Activated CD4-positive, alpha-beta T cell treated with anti-CD3 and anti-CD28 coated beads for 36 hours (primary cell): ENCODE measurements around the gene ENOX1. TPM values are rescaled to one million over a fixed set of nuclear protein-coding genes. Genes with fewer than 3 reads are reported as not detected.
A peak's percentile ranks its signal among the peaks of the same experiment; 100 is the strongest.

Experiments used
- ATAC-seq: fragments of 200-7000 bp; cut with Tn5 transposase; one replicate; pipeline ENCODE4 v1.10.0; 2021; ENCODE audit warnings: mild to moderate bottlenecking, moderate library complexity
- CTCF ChIA-PET: fragments of 350-600 bp; sonication (Branson Sonifier 250); formaldehyde crosslinking; loops from one replicate; lab custom pipeline; 2021; ENCODE audit warnings: antibody characterized with exemption; lab: Charles Lee
- POLR2A ChIA-PET: fragments of 350-600 bp; sonication (Branson Sonifier 250); formaldehyde crosslinking; loops from one replicate; lab custom pipeline; 2021; ENCODE audit warnings: antibody characterized with exemption, inconsistent platforms; lab: Charles Lee
- DNase-seq: peaks from one replicate; pipeline ENCODE4 v3.0.0-alpha.2; 2020
- H3K27ac Mint-ChIP-seq: one replicate; pipeline ENCODE4 v1.8.0; 2021; ENCODE audit warnings: mixed read lengths
- H3K27me3 Mint-ChIP-seq: one replicate; pipeline ENCODE4 v1.8.0; 2021; ENCODE audit warnings: mixed read lengths
- H3K36me3 Mint-ChIP-seq: one replicate; pipeline ENCODE4 v1.8.0; 2021; ENCODE audit warnings: low read depth, mixed read lengths
- H3K4me1 Mint-ChIP-seq: one replicate; pipeline ENCODE4 v1.8.0; 2021; ENCODE audit warnings: mixed read lengths
- H3K4me3 Mint-ChIP-seq: one replicate; pipeline ENCODE4 v1.8.0; 2021; ENCODE audit warnings: mild to moderate bottlenecking, moderate library complexity, mixed read lengths
- H3K9me3 Mint-ChIP-seq: one replicate; pipeline ENCODE4 v1.8.0; 2021; ENCODE audit warnings: low read depth, mixed read lengths
- intact Hi-C, 2 experiments: fragments of 100-400 bp; cut with DNase I in 1 of 2; cut with micrococcal nuclease in 1 of 2; formaldehyde crosslinking; loops; one replicate each; pipeline versions ENCODE4 v1.14.2 to v1.15.1; 2022 to 2024; cut with DNase I, micrococcal nuclease
- total RNA-seq, 2 experiments: library from RNA; stranded (reverse); gene quantifications; one replicate each; pipeline ENCODE4 v1.2.3, GENCODE V29; 2021

ENOX1 gene
- total RNA-seq, 2 experiments from 2014 or later, result 0.28 to 0.48 TPM

- Mint-ChIP-seq H3K27me3 (peaks cover 19% of the 10 kb centered on the region), H3K9me3 (no peaks in the 10 kb centered on the region), H3K27ac (no peak overlapping the region), H3K4me1 (peaks cover 10% of the 10 kb centered on the region), H3K4me3 (no peak overlapping the region), H3K36me3 (no peaks in the 10 kb centered on the region)
- ATAC-seq, result peak; percentile 28
- ChIA-PET POLR2A (no interaction called here), CTCF (interaction anchor here (0.7 to 2.8 kb wide), 12 partner anchors 8 to 1203 kb away, joined by 3 to 13 read pairs (median 4); no protein-coding TSS in a partner anchor)
- intact Hi-C loops, result loop anchor here (1.0 to 5.0 kb wide), 7 partner anchors 7 to 1210 kb away; no protein-coding TSS in a partner anchor
- peak; percentile 19 for DNase-seq
Observed at GRCh38 chr13:43804461-43805070, 17.8 kb upstream of the ENOX1 start.

GRCh38 chr13:43802511-43802910, 15.7 kb upstream of the ENOX1 start:
- no peak for DNase-seq
- Mint-ChIP-seq H3K9me3 (no peaks in the 10 kb centered on the region), H3K36me3 (no peaks in the 10 kb centered on the region), H3K4me1 (peaks cover 21% of the 10 kb centered on the region), H3K4me3 (no peak overlapping the region), H3K27ac (no peak overlapping the region), H3K27me3 (peaks cover 22% of the 10 kb centered on the region)
- ATAC-seq, result no peak
- ChIA-PET POLR2A (no interaction called here), CTCF (interaction anchor here (0.7 to 2.8 kb wide), 3 partner anchors 9 to 830 kb away, joined by 3 to 13 read pairs (median 3); no protein-coding TSS in a partner anchor)
- intact Hi-C loops, result loop anchor here (5.0 kb wide), 3 partner anchors 500 to 830 kb away; no protein-coding TSS in a partner anchor

- ChIA-PET POLR2A (no interaction called here), CTCF (interaction anchor here (0.7 to 1.0 kb wide), 2 partner anchors 36 to 72 kb away, joined by 4 to 5 read pairs; no protein-coding TSS in a partner anchor)
- DNase-seq, result no peak
- H3K4me3 Mint-ChIP-seq, result no peak overlapping the region
- intact Hi-C loops, result loop anchor here (5.0 kb wide), 3 partner anchors 499 to 829 kb away; no protein-coding TSS in a partner anchor
- ATAC-seq, result peak; percentile 6
- H3K9me3 Mint-ChIP-seq, result no peaks in the 10 kb centered on the region
- H3K36me3 Mint-ChIP-seq, result no peaks in the 10 kb centered on the region
- H3K27ac Mint-ChIP-seq, result no peak overlapping the region
- H3K4me1 Mint-ChIP-seq, result peaks cover 37% of the 10 kb centered on the region
- peaks cover 23% of the 10 kb centered on the region for H3K27me3 Mint-ChIP-seq
Observed at GRCh38 chr13:43800828-43801227, 14.1 kb upstream of the ENOX1 start.

- Mint-ChIP-seq H3K4me3 (no peak overlapping the region), H3K9me3 (no peaks in the 10 kb centered on the region), H3K36me3 (no peaks in the 10 kb centered on the region), H3K27ac (no peak overlapping the region), H3K4me1 (peaks cover 36% of the 10 kb centered on the region), H3K27me3 (peaks cover 33% of the 10 kb centered on the region)
- intact Hi-C loops, result loop anchor here (5.0 to 10.0 kb wide), 5 partner anchors 78 to 1302 kb away; partner anchors contain the start of genes CCDC122 (in 2 of the 2) and LACC1 (in 2 of the 2)
- CTCF ChIA-PET, result no interaction called here
- POLR2A ChIA-PET, result no interaction called here
- DNase-seq, result peak; percentile 18
- ATAC-seq, result no peak
Observed at GRCh38 chr13:43799191-43799590, 12.4 kb upstream of the ENOX1 start.

GRCh38 chr13:43797869-43798268, 11.1 kb upstream of the ENOX1 start:
- H3K27me3 Mint-ChIP-seq, result peaks cover 31% of the 10 kb centered on the region
- DNase-seq (no peak), ATAC-seq (no peak)
- CTCF ChIA-PET, result no interaction called here
- no peaks in the 10 kb centered on the region for H3K9me3 Mint-ChIP-seq
- POLR2A ChIA-PET, result no interaction called here
- H3K4me3 Mint-ChIP-seq, result no peak overlapping the region
- intact Hi-C loops, result loop anchor here (1.0 to 10.0 kb wide), 7 partner anchors 7 to 1301 kb away; partner anchors contain the start of genes CCDC122 (in 2 of the 2) and LACC1 (in 2 of the 2)
- no peak overlapping the region for H3K27ac Mint-ChIP-seq
- H3K36me3 Mint-ChIP-seq, result no peaks in the 10 kb centered on the region
- peaks cover 34% of the 10 kb centered on the region for H3K4me1 Mint-ChIP-seq

GRCh38 chr13:43797159-43797558, 10.4 kb upstream of the ENOX1 start:
- Mint-ChIP-seq H3K36me3 (no peaks in the 10 kb centered on the region), H3K27ac (peak overlapping the region; percentile 63), H3K9me3 (no peaks in the 10 kb centered on the region), H3K27me3 (peaks cover 35% of the 10 kb centered on the region), H3K4me3 (peak overlapping the region; percentile 3), H3K4me1 (peaks cover 34% of the 10 kb centered on the region)
- DNase-seq (no peak), ATAC-seq (peak; percentile 77)
- ChIA-PET POLR2A (no interaction called here), CTCF (interaction anchor here (1.3 kb wide), 1 partner anchor 9 kb away, joined by 3 read pairs; no protein-coding TSS in a partner anchor)
- intact Hi-C loops, result loop anchor here (1.0 to 10.0 kb wide), 7 partner anchors 8 to 1300 kb away; partner anchors contain the start of genes CCDC122 (in 2 of the 2) and LACC1 (in 2 of the 2)

- Mint-ChIP-seq H3K4me3 (no peak overlapping the region), H3K4me1 (peaks cover 29% of the 10 kb centered on the region), H3K27ac (no peak overlapping the region), H3K27me3 (peaks cover 38% of the 10 kb centered on the region), H3K9me3 (no peaks in the 10 kb centered on the region), H3K36me3 (no peaks in the 10 kb centered on the region)
- CTCF ChIA-PET, result no interaction called here
- DNase-seq, result no peak
- POLR2A ChIA-PET, result no interaction called here
- no peak for ATAC-seq
- intact Hi-C loops, result loop anchor here in 1 of 2 experiments (10.0 kb wide), 1 partner anchor 200 kb away; no protein-coding TSS in a partner anchor
Observed at GRCh38 chr13:43794416-43794815, 7.6 kb upstream of the ENOX1 start.

GRCh38 chr13:43792076-43792881, 5.5 kb upstream of the ENOX1 start:
- no peaks in the 10 kb centered on the region for H3K9me3 Mint-ChIP-seq
- no peak overlapping the region for H3K4me3 Mint-ChIP-seq
- no peak overlapping the region for H3K27ac Mint-ChIP-seq
- ATAC-seq (no peak), DNase-seq (no peak)
- ChIA-PET CTCF (interaction anchor here (0.7 to 1.5 kb wide), 2 partner anchors 12 to 862 kb away, joined by 3 to 6 read pairs; no protein-coding TSS in a partner anchor), POLR2A (no interaction called here)
- H3K4me1 Mint-ChIP-seq, result peaks cover 22% of the 10 kb centered on the region
- peaks cover 49% of the 10 kb centered on the region for H3K27me3 Mint-ChIP-seq
- no peaks in the 10 kb centered on the region for H3K36me3 Mint-ChIP-seq
- intact Hi-C loops, result loop anchor here in 1 of 2 experiments (10.0 kb wide), 1 partner anchor 197 kb away; no protein-coding TSS in a partner anchor

- Mint-ChIP-seq H3K4me1 (peaks cover 9% of the 10 kb centered on the region), H3K36me3 (no peaks in the 10 kb centered on the region), H3K4me3 (peak overlapping the region; percentile 67), H3K27me3 (peaks cover 46% of the 10 kb centered on the region), H3K9me3 (no peaks in the 10 kb centered on the region), H3K27ac (no peak overlapping the region)
- intact Hi-C loops, result no loop called here
- DNase-seq (no peak), ATAC-seq (no peak)
- ChIA-PET POLR2A (no interaction called here), CTCF (interaction anchor here (1.0 kb wide), 1 partner anchor 8 kb away, joined by 3 read pairs; no protein-coding TSS in a partner anchor)
Observed at GRCh38 chr13:43787997-43788396, 1.2 kb upstream of the ENOX1 start.

- ChIA-PET POLR2A (no interaction called here), CTCF (interaction anchor here (1.0 kb wide), 1 partner anchor 9 kb away, joined by 3 read pairs; no protein-coding TSS in a partner anchor)
- DNase-seq, result no peak
- peaks cover 46% of the 10 kb centered on the region for H3K27me3 Mint-ChIP-seq
- H3K4me3 Mint-ChIP-seq, result peak overlapping the region; percentile 67
- intact Hi-C loops, result no loop called here
- no peak overlapping the region for H3K27ac Mint-ChIP-seq
- peaks cover 9% of the 10 kb centered on the region for H3K4me1 Mint-ChIP-seq
- no peaks in the 10 kb centered on the region for H3K36me3 Mint-ChIP-seq
- no peaks in the 10 kb centered on the region for H3K9me3 Mint-ChIP-seq
- ATAC-seq, result no peak
Observed at GRCh38 chr13:43787518-43787891, 733 bp upstream of the ENOX1 start.

- Mint-ChIP-seq H3K4me1 (peaks cover 9% of the 10 kb centered on the region), H3K4me3 (peak overlapping the region; percentile 67), H3K27ac (no peak overlapping the region), H3K9me3 (no peaks in the 10 kb centered on the region), H3K27me3 (peaks cover 44% of the 10 kb centered on the region), H3K36me3 (no peaks in the 10 kb centered on the region)
- ATAC-seq (peak; percentile 37), DNase-seq (no peak)
- CTCF ChIA-PET, result interaction anchor here (0.6 kb wide), 1 partner anchor 571 kb away, joined by 3 read pairs; no protein-coding TSS in a partner anchor
- intact Hi-C loops, result loop anchor here in 1 of 2 experiments (1.0 kb wide), 1 partner anchor 1432 kb away; no protein-coding TSS in a partner anchor
- POLR2A ChIA-PET, result interaction anchor here (1.0 kb wide), 1 partner anchor 10 kb away, joined by 3 read pairs; no protein-coding TSS in a partner anchor
Observed at GRCh38 chr13:43786472-43786765, 353 bp downstream of the ENOX1 start.
